GM13977 (cell line): ENCODE results near the gene TFAP2A.

Source experiments
- DNase-seq: peaks from one replicate; pipeline ENCODE4 v3.0.0; 2012; ENCODE audit warnings: low spot score
- CTCF ChIP-seq: IDR thresholded peaks from 2 replicates; pipeline ENCODE4 v1.5.1; 2012; ENCODE audit warnings: mild to moderate bottlenecking, control low read depth; ENCODE audit not compliant: insufficient read depth; ENCODE audit errors: extremely low read depth, missing control alignments
- in situ Hi-C: fragments of 300-500 bp; cut with MboI; formaldehyde crosslinking; loops from one replicate; pipeline ENCODE4 v1.12.0; 2022; ENCODE audit warnings: low sequenced_read_pairs, low pct_unique_long_range_greater_than_20kb, mixed read lengths, inconsistent platforms; ENCODE audit not compliant: unreplicated experiment

Gene TFAP2A

GRCh38 chr6:10419749-10420545 lies 5.1 kb upstream of the TFAP2A start:
- in situ Hi-C loops, result loop anchor here (25.0 kb wide), 1 partner anchor 883 kb away; no protein-coding TSS in a partner anchor
- TF ChIP-seq CTCF, result no peak
- no peak for DNase-seq

GRCh38 chr6:10418862-10419748 lies 4.2 kb upstream of the TFAP2A start:
- in situ Hi-C loops, result loop anchor here (25.0 kb wide), 1 partner anchor 882 kb away; no protein-coding TSS in a partner anchor
- TF ChIP-seq CTCF, result no peak
- peak; percentile 78 for DNase-seq

- in situ Hi-C loops, result loop anchor here (25.0 kb wide), 1 partner anchor 881 kb away; no protein-coding TSS in a partner anchor
- TF ChIP-seq CTCF, result no peak
- no peak for DNase-seq
These were observed 3.5 kb upstream of the TFAP2A start for GRCh38 chr6:10418361-10418861.

- DNase-seq, result no peak
- no peak for TF ChIP-seq CTCF
- in situ Hi-C loops, result loop anchor here (25.0 kb wide), 1 partner anchor 880 kb away; no protein-coding TSS in a partner anchor
These were observed 2.8 kb upstream of the TFAP2A start for GRCh38 chr6:10417681-10418104.

- DNase-seq, result no peak
- TF ChIP-seq CTCF, result no peak
- in situ Hi-C loops, result loop anchor here (25.0 kb wide), 1 partner anchor 880 kb away; no protein-coding TSS in a partner anchor
These were observed 2.2 kb upstream of the TFAP2A start for GRCh38 chr6:10416863-10417641.
